ENCODE results near the gene GNB2. TPM values are rescaled to one million over a fixed set of nuclear protein-coding genes. Genes with fewer than 3 reads are reported as not detected.

GNB2 gene
- 134 and 142 TPM in 2 replicates for total RNA-seq

GRCh38 chr7:100673302-100673941, at the start of gene GNB2:
Gene GNB2 (plus strand): TSS chr7:100673740. CDS start chr7:100676266, 2,526 bp downstream.

GRCh38 chr7:100641463-100641859, 32.1 kb upstream of the GNB2 start, which contains the start of gene TFR2:
Gene TFR2 (minus strand): TSS chr7:100641552. CDS start chr7:100641509, 43 bp downstream.

GRCh38 chr7:100655908-100656674, 17.4 kb upstream of the GNB2 start, which contains the start of gene ACTL6B:
Gene ACTL6B (minus strand): TSS chr7:100656448. CDS start chr7:100656354, 94 bp downstream.

GRCh38 chr7:100694098-100694745, 20.7 kb downstream of the GNB2 start, which contains the start of gene GIGYF1:
Gene GIGYF1 (minus strand): TSS chr7:100694250. CDS start chr7:100688238, 6,012 bp downstream.

GRCh38 chr7:100705753-100706671, 32.5 kb downstream of the GNB2 start, which contains the start of gene POP7:
Gene POP7 (plus strand): TSS chr7:100706121. CDS start chr7:100706831, 710 bp downstream.

GRCh38 chr7:100720279-100720670, 46.7 kb downstream of the GNB2 start, which contains the start of gene EPO:
Gene EPO (plus strand): TSS chr7:100720468. CDS start chr7:100720981, 513 bp downstream.

Other genes with a start within 250 kb of the GNB2 start
- 1.0 and 1.4 TPM in 2 replicates for gene ZCWPW1, start 245.0 kb upstream of the GNB2 start, total RNA-seq
- 26.9 and 30.4 TPM in 2 replicates for gene MEPCE, start 243.9 kb upstream of the GNB2 start, total RNA-seq
- gene PPP1R35, start 237.2 kb upstream of the GNB2 start, total RNA-seq = 11.1 and 14.1 TPM in 2 replicates
- gene SPACDR, start 209.5 kb upstream of the GNB2 start, total RNA-seq = 0.65 and 0.96 TPM in 2 replicates
- 20.6 and 21.5 TPM in 2 replicates for gene TSC22D4, start 194.5 kb upstream of the GNB2 start, total RNA-seq
- 1.4 and 2.3 TPM in 2 replicates for gene NYAP1, start 189.8 kb upstream of the GNB2 start, total RNA-seq
- 5.6 and 6.9 TPM in 2 replicates for gene AGFG2, start 134.5 kb upstream of the GNB2 start, total RNA-seq
- gene SAP25, start 99.8 kb upstream of the GNB2 start, total RNA-seq = 0.13 TPM in 1 of 2 replicates, not detected in the other
- 9.7 and 11.7 TPM in 2 replicates for gene LRCH4, start 87.6 kb upstream of the GNB2 start, total RNA-seq
- 0.13 and 0.20 TPM in 2 replicates for gene FBXO24, start 87.4 kb upstream of the GNB2 start, total RNA-seq
- 167 and 207 TPM in 2 replicates for gene PCOLCE, start 71.4 kb upstream of the GNB2 start, total RNA-seq
- gene MOSPD3, start 61.2 kb upstream of the GNB2 start, total RNA-seq = 9.8 and 10.2 TPM in 2 replicates
- 1.9 and 2.2 TPM in 2 replicates for gene TFR2, start 32.2 kb upstream of the GNB2 start, total RNA-seq
- not detected in 2 replicates for gene ACTL6B, start 17.3 kb upstream of the GNB2 start, total RNA-seq
- gene GIGYF1, start 20.5 kb downstream of the GNB2 start, total RNA-seq = 12.6 and 18.8 TPM in 2 replicates
- 27.8 and 29.9 TPM in 2 replicates for gene POP7, start 32.4 kb downstream of the GNB2 start, total RNA-seq
- gene EPO, start 46.7 kb downstream of the GNB2 start, total RNA-seq = not detected in 2 replicates
- not detected in 2 replicates for gene ZAN, start 59.9 kb downstream of the GNB2 start, total RNA-seq
- gene EPHB4, start 153.8 kb downstream of the GNB2 start, total RNA-seq = 50.6 and 74.9 TPM in 2 replicates
- 15.1 and 22.9 TPM in 2 replicates for gene SLC12A9, start 179.0 kb downstream of the GNB2 start, total RNA-seq
- gene TRIP6, start 193.6 kb downstream of the GNB2 start, total RNA-seq = 62.3 and 66.7 TPM in 2 replicates
- 31.3 and 36.0 TPM in 2 replicates for gene SRRT, start 201.4 kb downstream of the GNB2 start, total RNA-seq
- gene UFSP1, start 216.0 kb downstream of the GNB2 start, total RNA-seq = 4.0 and 6.0 TPM in 2 replicates
- 0.07 and 0.13 TPM in 2 replicates for gene ACHE, start 222.1 kb downstream of the GNB2 start, total RNA-seq

Measured in smooth muscle cell of the pulmonary artery (primary cell).